ENCODE data around the gene CERS5.

GRCh38 chr12:50103767-50104321 is 63.3 kb downstream of the CERS5 start, which contains the start of gene GPD1:
- TF ChIP-seq CTCF (IDR thresholded peaks at IDR 0.05) (no peak), POLR2A (IDR thresholded peaks at IDR 0.05) (no peak)
